Measurements from ENCODE around the gene NUP85.
"Not testable (repeated sequence)": the region's sequence is repeated elsewhere in the genome, so short reads cannot be mapped to it uniquely, and the experiment has no call there.

Gene NUP85

GRCh38 chr17:75205037-75205792 lies at the start of gene NUP85:
Gene NUP85, plus strand, starts transcription at chr17:75205679. Its CDS starts 83 bp downstream, at chr17:75205762.
- peak; percentile 60 for DNase-seq

- DNase-seq, result not testable (repeated sequence)
These were observed 47.0 kb upstream of the NUP85 start for GRCh38 chr17:75158480-75158879.

- no peak for DNase-seq
These were observed 46.1 kb upstream of the NUP85 start for GRCh38 chr17:75159196-75160031.

GRCh38 chr17:75160211-75160610 lies 45.3 kb upstream of the NUP85 start:
- no peak for DNase-seq

- DNase-seq, result no peak
These were observed 42.4 kb upstream of the NUP85 start for GRCh38 chr17:75163074-75163473.

GRCh38 chr17:75164606-75165005 lies 40.9 kb upstream of the NUP85 start:
- not testable (repeated sequence) for DNase-seq

- DNase-seq, result no peak
These were observed 36.5 kb upstream of the NUP85 start for GRCh38 chr17:75168998-75169397.

GRCh38 chr17:75173526-75173925 lies 32.0 kb upstream of the NUP85 start:
- DNase-seq, result no peak

- DNase-seq, result no peak
These were observed 30.5 kb upstream of the NUP85 start for GRCh38 chr17:75174996-75175395.

GRCh38 chr17:75176625-75177024 lies 28.9 kb upstream of the NUP85 start:
- DNase-seq, result no peak

GRCh38 chr17:75178453-75178852 lies 27.0 kb upstream of the NUP85 start:
- no peak for DNase-seq

- no peak for DNase-seq
These were observed 24.4 kb upstream of the NUP85 start for GRCh38 chr17:75181110-75181509.

- no peak for DNase-seq
These were observed 23.7 kb upstream of the NUP85 start for GRCh38 chr17:75181608-75182318.

GRCh38 chr17:75182319-75182568 lies 23.2 kb upstream of the NUP85 start:
- no peak for DNase-seq

- no peak for DNase-seq
These were observed 22.7 kb upstream of the NUP85 start, which contains the start of gene SUMO2 for GRCh38 chr17:75182569-75183436. Gene SUMO2, minus strand, starts transcription at chr17:75182959. Its CDS starts 125 bp downstream, at chr17:75182834.

GRCh38 chr17:75183999-75184884 lies 21.2 kb upstream of the NUP85 start:
- DNase-seq, result no peak

GRCh38 chr17:75188614-75189013 lies 16.9 kb upstream of the NUP85 start:
- no peak for DNase-seq

GRCh38 chr17:75191584-75191983 lies 13.9 kb upstream of the NUP85 start:
- DNase-seq, result no peak

- DNase-seq, result no peak
These were observed 10.6 kb upstream of the NUP85 start for GRCh38 chr17:75194879-75195278.

- DNase-seq, result no peak
These were observed 5.4 kb upstream of the NUP85 start for GRCh38 chr17:75199886-75200618.

GRCh38 chr17:75205793-75206163 lies 299 bp downstream of the NUP85 start:
- DNase-seq, result no peak
